ENCODE measurements around the gene ZMAT5.

- TF ChIP-seq CTCF (IDR thresholded peaks at IDR 0.05) (peak in 2 of 6 experiments; percentile 28 to 36), POLR2A (IDR thresholded peaks at IDR 0.05) (no peak)
These were observed 5.4 kb upstream of the ZMAT5 start for GRCh38 chr22:29772170-29772641.
